Fibroblast of the aortic adventitia (primary cell): ENCODE measurements around the gene KCNIP2. TPM values are rescaled to one million over a fixed set of nuclear protein-coding genes. Genes with fewer than 3 reads are reported as not detected.

Experiments
- DNase-seq: peaks from one replicate; pipeline ENCODE4 v3.0.0-alpha.2; 2010; ENCODE audit warnings: low read depth
- H3K4me3 ChIP-seq: 2 replicates; pipeline ENCODE4 v1.5.1; 2011; ENCODE audit warnings: low read depth, mild to moderate bottlenecking, control low read depth, low read length, moderate library complexity
- CTCF ChIP-seq: IDR thresholded peaks from 2 replicates; pipeline ENCODE4 v1.5.1; 2011; ENCODE audit warnings: mild to moderate bottlenecking, low read length, control low read depth, inconsistent platforms; ENCODE audit not compliant: insufficient read depth
- total RNA-seq: library from RNA; depleted of rRNA; stranded (reverse); fragments of >200 nt; gene quantifications from 2 replicates; pipeline ENCODE4 v1.2.3, GENCODE V29; 2012; ENCODE audit warnings: low replicate concordance

Gene KCNIP2
- total RNA-seq, 1 donor = 1.2 TPM

GRCh38 chr10:101886521-101887312, 43.1 kb upstream of the KCNIP2 start:
- H3K4me3 ChIP-seq = no peak overlapping the region
- no peak for DNase-seq
- TF ChIP-seq CTCF = no peak

- TF ChIP-seq CTCF = no peak
- DNase-seq = no peak
- no peak overlapping the region for H3K4me3 ChIP-seq
These were observed 37.6 kb upstream of the KCNIP2 start for GRCh38 chr10:101881036-101881774.

- no peak for TF ChIP-seq CTCF
- H3K4me3 ChIP-seq = no peak overlapping the region
- no peak for DNase-seq
These were observed 36.6 kb upstream of the KCNIP2 start for GRCh38 chr10:101880232-101880573.

GRCh38 chr10:101879456-101880231, 36.0 kb upstream of the KCNIP2 start:
- no peak overlapping the region for H3K4me3 ChIP-seq
- no peak for TF ChIP-seq CTCF

GRCh38 chr10:101878869-101879268, 35.3 kb upstream of the KCNIP2 start:
- DNase-seq = no peak
- TF ChIP-seq CTCF = no peak
- no peak overlapping the region for H3K4me3 ChIP-seq

More at GRCh38 chr10:101879456-101880231, 36.0 kb upstream of the KCNIP2 start:
- DNase-seq = peak; percentile 54

- TF ChIP-seq CTCF = no peak
- DNase-seq = no peak
- no peak overlapping the region for H3K4me3 ChIP-seq
These were observed 31.6 kb upstream of the KCNIP2 start for GRCh38 chr10:101875068-101875688.
